ENCODE results near the gene CCDC188. TPM values are rescaled to one million over a fixed set of nuclear protein-coding genes. Genes with fewer than 3 reads are reported as not detected.
A peak's percentile ranks its signal among the peaks of the same experiment; 100 is the strongest.

CCDC188 gene
- total and polyA plus RNA-seq, 2 of the 8 experiments (the other 6 are each of a cell fraction or from before 2014, with no cell fraction given), result not detected

DNA sequence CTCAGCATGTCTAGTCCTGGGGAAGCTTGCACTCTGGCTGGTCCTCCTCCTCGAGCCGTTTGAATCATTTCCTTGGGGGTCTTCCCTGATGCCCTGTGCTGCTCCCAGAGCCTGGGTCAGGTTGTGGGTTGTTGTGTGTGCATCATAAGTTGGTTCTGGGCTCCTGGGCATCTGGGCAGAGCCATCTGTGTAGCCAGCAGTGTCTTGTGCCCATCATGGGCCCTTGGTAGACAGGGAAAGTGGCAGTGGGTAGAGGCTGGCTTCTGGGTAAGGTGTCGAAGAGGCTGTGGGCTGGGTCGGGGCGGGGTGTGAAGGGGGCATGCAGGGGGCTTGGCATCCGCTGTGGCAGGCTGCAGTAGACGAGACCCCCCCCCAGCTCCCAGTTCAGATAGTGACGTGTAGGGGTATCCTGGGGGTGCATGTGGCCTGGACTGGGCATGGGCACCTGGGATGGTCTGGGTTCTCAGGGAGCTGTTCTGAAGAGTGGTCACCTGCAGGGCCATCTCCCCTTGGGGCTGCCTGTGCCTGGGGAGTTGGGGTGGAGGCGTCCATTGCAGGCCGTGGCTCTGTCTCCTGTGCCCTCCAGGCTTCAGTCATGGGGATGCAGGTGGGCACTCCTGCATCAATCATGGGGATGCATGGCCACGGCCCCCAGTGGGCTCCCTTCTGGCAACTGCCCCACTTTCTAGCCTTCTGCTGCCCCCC, 26.6 kb downstream of the CCDC188 start:
- Histone ChIP-seq H3K9ac (replicated peaks in 1 of 4; ENCODE audit: extremely low read depth in 1 of 4, low read depth in 3 of 4, low read length in 3 of 4) (no peak overlapping the region), H2AK5ac (ENCODE audit: low read depth, low read length) (no peak overlapping the region), H2BK20ac (ENCODE audit: low read length) (no peak overlapping the region), H3K79me2 (ENCODE audit: control insufficient read depth in 1 of 2, insufficient read depth in 2 of 2, low read length in 2 of 2) (peaks cover 31 to 53% of the 10 kb centered on the region in 2 experiments), H2BK120ac (replicated peaks; ENCODE audit: low read depth, low read length) (no peak overlapping the region), H3K4me2 (ENCODE audit: insufficient read depth in 1 of 2, low read depth in 2 of 2, low read length in 2 of 2) (no peak overlapping the region), H4K20me1 (replicated peaks in 1 of 2; ENCODE audit: control insufficient read depth in 1 of 2, insufficient read depth in 2 of 2, low read length in 2 of 2) (peaks cover 44 to 54% of the 10 kb centered on the region in 2 experiments), H3K14ac (ENCODE audit: insufficient read length) (no peak overlapping the region), H3K4ac (replicated peaks; ENCODE audit: insufficient read length, low read depth, low read length) (no peak overlapping the region), H3K36me3 (ENCODE audit: control insufficient read depth in 2 of 4, insufficient read depth in 4 of 4, low read length in 3 of 4) (peaks cover 51 to 77% (median 65%) of the 10 kb centered on the region in 4 experiments), H2AFZ (ENCODE audit: low read length) (no peak overlapping the region), H3K23ac (ENCODE audit: insufficient read length) (no peak overlapping the region), H3K27ac (ENCODE audit: low read depth, low read length) (no peak overlapping the region), H3K56ac (replicated peaks; ENCODE audit: insufficient read length, low read depth, low read length) (no peak overlapping the region), H3K4me1 (replicated peaks in 1 of 4; ENCODE audit: control insufficient read depth in 3 of 4, insufficient read depth in 4 of 4, low read length in 3 of 4) (peaks cover 0 to 6% (median 0%) of the 10 kb centered on the region in 4 experiments; a peak in 3 of 7 replicates), H4K8ac (ENCODE audit: extremely low read depth, insufficient read depth, low read length) (no peak overlapping the region; the same call in 1 of the 2 replicates), H3K23me2 (ENCODE audit: low read depth, low read length) (peaks cover 7% of the 10 kb centered on the region; the same call in 1 of the 2 replicates), H3K27me3 (replicated peaks in 1 of 4; ENCODE audit: control insufficient read depth in 3 of 4, extremely low read depth in 1 of 4, insufficient read depth in 3 of 4, low read length in 3 of 4) (no peaks in the 10 kb centered on the region), H2BK12ac (ENCODE audit: low read depth, low read length) (no peak overlapping the region), H3K9me3 (ENCODE audit: insufficient read depth in 2 of 2, low read depth in 1 of 2, low read length in 1 of 2) (no peaks in the 10 kb centered on the region), H4K5ac (ENCODE audit: insufficient read length, low read depth, low read length) (no peak overlapping the region), H2BK5ac (ENCODE audit: low read depth, low read length) (no peak overlapping the region; the same call in 1 of the 2 replicates), H3K4me3 (ENCODE audit: extremely low read depth in 1 of 4, insufficient read depth in 2 of 4, low read depth in 3 of 4, low read length in 4 of 4) (no peak overlapping the region), H2BK15ac (ENCODE audit: low read length) (no peak overlapping the region), H4K91ac (replicated peaks; ENCODE audit: insufficient read length, low read length) (no peak overlapping the region), H3K79me1 (ENCODE audit: low read depth, low read length) (peaks cover 8% of the 10 kb centered on the region; the same call in 1 of the 2 replicates), H3K18ac (ENCODE audit: extremely low read depth, low read length) (no peak overlapping the region)
- no peak for TF ChIP-seq FOSL1 (IDR thresholded peaks at IDR 0.05; ENCODE audit: insufficient read depth, low read depth, low read length)
- peak in 1 of 2 experiments; percentile 45; a peak in 2 of 3 replicates for TF ChIP-seq POLR2A (IDR thresholded peaks at IDR 0.05; ENCODE audit: control extremely low read depth in 1 of 2, low read depth in 2 of 2, low read length in 2 of 2)
- FAIRE-seq (no peak), DNase-seq (ENCODE audit: low read depth in 1 of 2, low spot score in 2 of 2) (no peak)
- ChIA-PET POLR2A (ENCODE audit: partially characterized antibody) (interaction anchor here (0.7 to 8.3 kb wide), 13 partner anchors 6 to 138 kb away, joined by 3 to 223 read pairs (median 4); partner anchors contain the start of genes RANBP1 and TRMT2A), CTCF (ENCODE audit: partially characterized antibody) (interaction anchor here (0.7 to 1.9 kb wide), 3 partner anchors 13 to 162 kb away, joined by 3 to 5 read pairs (median 3); no protein-coding TSS in a partner anchor)
- WGBS, 2 experiments (ENCODE audit: extremely low coverage in 1 of 2, insufficient coverage in 1 of 2, insufficient read length in 1 of 2, insufficient replicate concordance in 2 of 2, low coverage in 1 of 2, low lambda C conversion rate in 2 of 2, missing lambda C conversion rate in 1 of 2), result 93% methylated on average over 8 of the region's 11 CpGs; no CpG with 5 or more reads in 1 of the 2 experiments
